Loucy (cell line): ENCODE measurements around the gene TLR1.

Experiments
- EZH2phosphoT487 ChIP-seq: fragments of 200-600 bp; IDR thresholded peaks from 2 replicates; pipeline ENCODE4 v1.6.1; 2018; ENCODE audit warnings: antibody characterized with exemption, mild to moderate bottlenecking, moderate library complexity, borderline replicate concordance
- TF ChIP-seq, protein P1 (sequence below): fragments of 200-600 bp; sonication (generic); conservative IDR thresholded peaks from 2 replicates; pipeline ENCODE4 v1.5.1; 2014; ENCODE audit warnings: mild to moderate bottlenecking, antibody characterized with exemption, low read length

DNA sequence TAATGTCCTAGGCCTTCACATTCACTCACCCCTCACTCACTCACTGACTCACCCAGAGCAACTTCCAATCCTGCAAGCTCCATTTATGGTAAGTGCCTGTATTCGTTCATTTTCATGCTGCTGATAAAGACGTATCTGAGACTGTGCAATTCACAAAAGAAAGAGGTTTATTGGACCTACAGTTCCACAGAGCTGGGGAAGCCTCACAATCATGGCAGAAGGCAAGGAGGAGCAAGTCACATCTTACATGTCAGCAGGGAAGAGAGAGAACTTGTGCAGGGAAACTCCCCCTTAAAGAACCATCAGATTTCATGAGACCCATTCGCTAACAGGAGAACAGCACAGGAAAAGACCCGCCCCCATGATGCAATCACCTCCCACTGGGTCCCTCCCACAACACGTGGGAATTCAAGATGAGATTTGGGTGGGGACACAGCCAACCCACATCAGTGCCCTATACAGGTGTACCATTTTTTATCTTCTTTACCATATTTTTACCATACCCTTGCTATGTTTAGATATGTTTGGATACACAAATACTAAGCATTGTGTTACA, 18.2 kb upstream of the TLR1 start:
- TF ChIP-seq, protein P1, sequence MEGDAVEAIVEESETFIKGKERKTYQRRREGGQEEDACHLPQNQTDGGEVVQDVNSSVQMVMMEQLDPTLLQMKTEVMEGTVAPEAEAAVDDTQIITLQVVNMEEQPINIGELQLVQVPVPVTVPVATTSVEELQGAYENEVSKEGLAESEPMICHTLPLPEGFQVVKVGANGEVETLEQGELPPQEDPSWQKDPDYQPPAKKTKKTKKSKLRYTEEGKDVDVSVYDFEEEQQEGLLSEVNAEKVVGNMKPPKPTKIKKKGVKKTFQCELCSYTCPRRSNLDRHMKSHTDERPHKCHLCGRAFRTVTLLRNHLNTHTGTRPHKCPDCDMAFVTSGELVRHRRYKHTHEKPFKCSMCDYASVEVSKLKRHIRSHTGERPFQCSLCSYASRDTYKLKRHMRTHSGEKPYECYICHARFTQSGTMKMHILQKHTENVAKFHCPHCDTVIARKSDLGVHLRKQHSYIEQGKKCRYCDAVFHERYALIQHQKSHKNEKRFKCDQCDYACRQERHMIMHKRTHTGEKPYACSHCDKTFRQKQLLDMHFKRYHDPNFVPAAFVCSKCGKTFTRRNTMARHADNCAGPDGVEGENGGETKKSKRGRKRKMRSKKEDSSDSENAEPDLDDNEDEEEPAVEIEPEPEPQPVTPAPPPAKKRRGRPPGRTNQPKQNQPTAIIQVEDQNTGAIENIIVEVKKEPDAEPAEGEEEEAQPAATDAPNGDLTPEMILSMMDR: no peak
- no peak for TF ChIP-seq EZH2phosphoT487
